HG03575 (cell line): ENCODE measurements around the gene PRRT1B.
"Not testable (repeated sequence)": the region's sequence is repeated elsewhere in the genome, so short reads cannot be mapped to it uniquely, and the experiment has no call there.

Experiments used
- ATAC-seq: cut with Tn5 transposase; IDR thresholded peaks from one replicate; pipeline ENCODE4 v1.9.1; 2021; ENCODE audit not compliant: unreplicated experiment, insufficient number of reproducible peaks, low FRiP score; ENCODE audit errors: extremely low read depth

Gene PRRT1B

DNA sequence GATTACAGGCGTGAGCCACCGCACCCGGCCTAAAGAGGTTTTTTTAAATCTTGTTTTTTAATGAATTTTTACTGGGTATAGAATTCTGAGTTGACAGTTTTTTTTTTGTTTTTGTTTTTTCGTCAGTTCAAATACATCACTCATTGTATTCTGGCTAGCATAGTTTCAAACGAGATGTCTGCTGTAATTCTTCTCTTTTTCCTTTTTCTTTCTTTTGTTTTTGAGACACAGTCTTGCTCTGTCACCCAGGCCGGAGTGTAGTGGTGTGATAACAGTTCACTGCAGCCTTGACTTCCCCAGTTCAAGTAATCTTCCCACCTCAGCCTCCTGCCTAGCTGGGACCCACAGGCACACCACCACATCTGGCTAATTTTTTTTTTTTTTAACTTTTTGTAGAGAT lies 2.2 kb upstream of the PRRT1B start:
- ATAC-seq = no peak

DNA sequence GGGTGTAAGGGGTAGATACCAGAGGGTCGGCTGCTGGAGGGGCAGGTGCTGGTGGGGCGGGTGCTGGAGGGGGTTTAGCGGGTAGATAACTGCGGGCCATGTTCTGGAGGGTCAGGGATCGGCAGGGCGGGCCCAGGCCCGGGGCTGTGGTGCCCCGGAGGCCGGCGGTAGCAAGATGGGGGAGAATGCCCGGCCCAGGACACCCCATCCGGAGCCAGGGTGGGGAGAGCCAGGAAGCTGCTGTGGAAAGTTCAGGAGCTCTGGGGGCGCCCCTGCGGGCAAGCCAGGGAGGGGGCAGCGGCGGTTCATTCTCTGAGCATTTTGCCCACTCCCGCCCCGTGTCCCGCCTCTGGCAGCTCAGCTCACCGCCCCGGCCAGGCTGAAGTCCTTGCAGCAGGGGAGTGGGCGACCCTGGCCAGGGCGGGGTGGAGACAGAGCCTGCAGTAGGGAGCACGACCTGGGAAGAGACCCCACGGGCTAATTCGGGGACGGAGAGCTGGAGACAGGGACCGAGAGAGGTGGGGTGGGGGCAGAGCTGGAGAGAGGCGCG lies 538 bp downstream of the PRRT1B start:
- no peak for ATAC-seq

GRCh38 chr9:131546336-131547084 lies 1.2 kb downstream of the PRRT1B start:
- no peak for ATAC-seq

GRCh38 chr9:131549186-131549585 lies 3.9 kb downstream of the PRRT1B start:
- ATAC-seq = not testable (repeated sequence)

DNA sequence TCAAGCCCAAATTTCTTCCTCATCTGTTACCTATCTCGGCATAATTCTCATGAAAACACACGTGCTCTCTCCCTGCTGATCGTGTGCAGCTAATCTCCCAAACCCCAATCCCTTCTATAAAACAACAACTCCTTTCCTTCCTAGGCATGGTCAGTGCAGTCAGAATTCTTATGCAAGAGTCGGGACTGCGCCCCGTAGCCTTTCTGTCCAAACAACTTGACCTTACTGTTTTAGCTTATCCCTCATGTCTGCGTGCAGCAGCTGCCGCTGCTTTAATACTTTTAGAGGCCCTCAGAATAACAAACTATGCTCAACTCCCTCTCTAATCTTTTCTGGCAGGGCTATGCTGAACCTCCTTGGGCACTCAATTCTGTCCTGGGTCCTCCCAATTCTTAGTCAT lies 5.1 kb downstream of the PRRT1B start:
- not testable (repeated sequence) for ATAC-seq

GRCh38 chr9:131552030-131552429 lies 6.7 kb downstream of the PRRT1B start:
- no peak for ATAC-seq

GRCh38 chr9:131554087-131554842 lies 8.9 kb downstream of the PRRT1B start:
- ATAC-seq = no peak

DNA sequence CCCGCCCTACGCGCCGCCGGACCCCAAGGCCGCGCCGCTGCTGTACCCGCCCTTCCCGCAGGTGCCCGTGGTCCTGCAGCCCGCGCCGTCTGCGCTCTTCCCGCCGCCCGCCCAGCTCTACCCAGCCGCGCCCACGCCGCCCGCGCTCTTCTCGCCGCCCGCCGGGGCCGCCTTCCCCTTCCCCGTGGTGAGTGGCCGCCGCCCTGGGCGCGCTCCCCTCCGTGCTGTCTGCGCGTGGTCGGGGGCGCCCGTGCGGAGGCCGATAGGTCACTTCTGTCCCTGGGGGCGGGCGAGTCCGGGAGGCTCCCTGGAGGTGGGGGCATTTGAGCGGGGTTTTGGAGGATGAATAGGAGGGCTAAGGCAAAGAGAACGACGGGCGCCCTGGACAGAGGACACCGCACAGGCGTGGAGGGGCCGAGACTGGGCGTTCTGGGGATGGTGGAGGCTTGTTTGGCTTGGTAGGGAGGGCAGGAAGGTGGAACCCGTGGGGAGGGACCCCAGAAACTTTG lies 9.6 kb downstream of the PRRT1B start:
- no peak for ATAC-seq

- ATAC-seq = no peak
Observed at GRCh38 chr9:131555841-131556673, 10.7 kb downstream of the PRRT1B start.

DNA sequence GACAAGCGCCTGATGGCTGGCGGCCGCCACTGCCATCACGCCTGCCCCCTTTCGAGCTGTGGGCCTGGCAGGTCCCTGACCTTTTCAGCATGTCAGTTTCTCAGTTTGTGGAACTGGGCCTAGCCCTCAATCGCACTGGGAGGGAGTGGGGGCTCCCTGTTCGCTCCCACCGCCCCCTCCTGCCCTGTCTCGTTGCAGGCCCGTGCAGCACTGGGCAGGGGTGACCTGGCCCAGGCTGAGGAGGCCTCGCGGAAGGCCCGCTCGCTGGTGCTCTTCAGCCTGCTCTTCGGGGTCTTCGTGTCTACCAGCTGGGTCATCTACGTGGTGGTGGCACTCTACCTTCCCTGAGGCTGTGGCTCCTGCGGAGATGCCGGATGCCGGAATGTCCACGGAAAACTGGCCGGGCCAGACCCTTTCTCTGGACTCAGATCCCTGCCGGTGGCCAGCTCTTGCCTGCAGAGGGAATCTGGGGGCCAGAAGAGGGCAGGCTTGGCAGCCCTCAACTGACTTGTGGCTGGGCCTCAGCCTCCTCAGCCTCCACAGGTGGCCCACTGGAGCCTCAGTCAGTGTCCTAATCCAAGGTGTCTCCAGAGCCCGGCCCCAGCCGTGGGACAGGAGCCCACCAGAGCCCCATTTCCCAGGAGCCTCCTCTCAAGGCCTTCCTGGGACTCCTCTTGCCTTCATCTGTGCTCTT lies 12.7 kb downstream of the PRRT1B start:
- no peak for ATAC-seq

DNA sequence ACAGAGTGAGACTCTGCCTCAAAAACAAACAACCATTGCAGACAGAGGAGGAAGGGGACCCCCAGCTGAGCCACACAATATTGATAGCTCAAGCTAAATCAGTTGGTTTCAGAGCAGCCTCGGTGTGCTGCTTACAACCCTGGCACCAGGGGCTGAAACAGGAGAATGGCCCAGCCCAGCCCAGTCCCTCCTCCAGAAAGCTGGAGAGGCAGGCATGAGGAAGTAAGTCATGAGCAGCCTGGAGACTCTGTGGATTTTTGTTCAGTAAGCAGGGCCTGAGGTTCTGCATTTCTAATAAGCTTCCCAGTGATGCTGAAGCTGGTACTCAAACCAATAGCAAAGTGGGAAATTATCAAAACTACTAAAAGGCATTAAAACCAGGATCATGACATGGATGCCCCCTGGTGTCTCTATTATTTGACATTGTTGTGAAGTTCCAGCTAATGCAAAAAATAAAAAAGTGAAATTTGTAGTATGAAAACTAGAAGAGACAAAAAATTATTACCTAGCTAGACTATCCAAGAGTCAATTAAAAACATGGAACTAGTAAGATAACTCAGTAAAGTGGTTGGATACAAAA lies 14.2 kb downstream of the PRRT1B start:
- no peak for ATAC-seq

- ATAC-seq = no peak
Observed at GRCh38 chr9:131562032-131562959, 17.0 kb downstream of the PRRT1B start.

- ATAC-seq = no peak
Observed at GRCh38 chr9:131565369-131565768, 20.0 kb downstream of the PRRT1B start.

GRCh38 chr9:131566158-131566557 lies 20.8 kb downstream of the PRRT1B start:
- ATAC-seq = no peak

- ATAC-seq = no peak
Observed at GRCh38 chr9:131567910-131568309, 22.6 kb downstream of the PRRT1B start.

DNA sequence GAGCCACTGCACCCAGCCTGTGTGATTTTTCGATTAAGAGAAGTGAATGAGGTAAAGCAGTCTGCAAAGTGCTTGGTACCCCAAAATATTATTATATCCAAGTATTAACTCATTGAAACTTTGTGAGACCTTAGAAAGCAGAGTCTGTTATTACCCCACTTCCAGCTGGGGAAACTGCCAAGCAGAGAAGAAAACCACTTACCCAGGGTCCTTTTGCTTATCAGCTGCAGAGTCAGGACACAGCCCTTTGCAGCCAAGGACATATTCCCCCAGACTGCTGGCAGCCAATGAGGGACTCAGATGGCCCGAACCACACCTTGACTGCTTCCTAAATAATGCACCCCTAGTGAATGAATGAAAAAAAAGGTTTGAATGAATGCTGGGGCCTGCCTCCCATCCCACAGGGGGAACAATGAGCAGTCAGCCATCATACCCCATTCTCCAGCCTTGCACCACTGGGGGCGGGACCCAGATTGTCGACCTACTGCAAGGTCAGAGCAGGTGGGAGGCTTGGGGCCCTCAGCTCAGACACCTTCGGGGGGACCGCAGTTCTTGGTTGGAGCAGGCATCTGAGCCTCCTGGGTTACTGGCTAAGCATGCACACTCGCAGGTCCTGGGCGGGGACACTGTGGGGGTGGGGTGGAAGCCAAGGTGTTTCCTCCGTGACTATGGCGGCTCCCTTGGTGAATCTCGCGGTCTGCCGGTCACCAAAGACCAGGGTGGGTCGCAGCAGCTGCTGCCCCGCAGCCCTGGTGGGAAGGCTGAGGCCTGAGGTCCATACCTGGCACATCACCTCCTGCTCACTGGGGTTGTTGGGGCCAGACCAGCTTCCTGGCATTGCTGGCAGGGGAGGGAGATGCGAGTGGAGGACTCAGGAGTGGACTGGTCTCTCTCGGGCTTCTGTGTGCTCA lies 29.7 kb downstream of the PRRT1B start:
- ATAC-seq = no peak
